Neuronal stem cell (in vitro differentiated cells): ENCODE results near the gene PIMREG.

ENCODE experiments used
- DNase-seq: peaks from one replicate; pipeline ENCODE4 v3.0.0-alpha.2; 2013; ENCODE audit warnings: low spot score
- H2AFZ ChIP-seq: one replicate; pipeline ENCODE4 v1.6.1; 2013; ENCODE audit warnings: mild to moderate bottlenecking, low read length, inconsistent platforms
- H2AK5ac ChIP-seq: 2 replicates; pipeline ENCODE4 v1.6.1; 2013; ENCODE audit warnings: low read depth, mild to moderate bottlenecking, inconsistent platforms, low read length, moderate library complexity, mixed read lengths
- H2BK120ac ChIP-seq: 2 replicates; pipeline ENCODE4 v1.6.1; 2013; ENCODE audit warnings: low read depth, mild to moderate bottlenecking, inconsistent platforms, low read length, moderate library complexity, mixed read lengths
- H2BK12ac ChIP-seq: one replicate; pipeline ENCODE4 v1.6.1; 2013; ENCODE audit warnings: low read length, inconsistent platforms
- H2BK15ac ChIP-seq: 2 replicates; pipeline ENCODE4 v1.6.1; 2013; ENCODE audit warnings: mild to moderate bottlenecking, low read length, inconsistent platforms, mixed read lengths
- H2BK5ac ChIP-seq: one replicate; pipeline ENCODE4 v1.6.1; 2013; ENCODE audit warnings: inconsistent platforms, mild to moderate bottlenecking, low read length, moderate library complexity
- H3K14ac ChIP-seq: one replicate; pipeline ENCODE4 v1.6.1; 2013; ENCODE audit warnings: low read length, inconsistent platforms
- H3K18ac ChIP-seq: 2 replicates; pipeline ENCODE4 v1.6.1; 2013; ENCODE audit warnings: low read length, inconsistent platforms
- H3K23ac ChIP-seq: 2 replicates; pipeline ENCODE4 v1.6.1; 2013; ENCODE audit warnings: low read depth, mild to moderate bottlenecking, mixed read lengths, low read length, inconsistent platforms; ENCODE audit not compliant: poor library complexity
- H3K27ac ChIP-seq: replicated peaks from 3 replicates; pipeline ENCODE4 v1.5.1; 2013; ENCODE audit warnings: low read length, inconsistent platforms
- H3K27me3 ChIP-seq, 3 experiments: 2 replicates each; pipeline ENCODE4 v1.6.1; 2013; ENCODE audit warnings: low read length in 3 of 3, mild to moderate bottlenecking in 2 of 3, inconsistent platforms in 1 of 3, low read depth in 1 of 3, mixed read lengths in 1 of 3, moderate library complexity in 1 of 3; ENCODE audit not compliant: control insufficient read depth in 3 of 3, insufficient read depth in 3 of 3
- H3K36me3 ChIP-seq, 2 donors: replicated peaks in 1 of 2; 2 replicates each; pipeline ENCODE4 v1.6.1; 2013; ENCODE audit warnings: low read length in 2 of 2; ENCODE audit not compliant: control insufficient read depth in 2 of 2, insufficient read depth in 2 of 2
- H3K4ac ChIP-seq: 2 replicates; pipeline ENCODE4 v1.6.1; 2013; ENCODE audit warnings: inconsistent platforms, mild to moderate bottlenecking, low read length, moderate library complexity
- H3K4me1 ChIP-seq, 2 donors: 1 replicate in 1 of 2; 2 replicates in 1 of 2; pipeline ENCODE4 v1.6.1; 2013; ENCODE audit warnings: low read length in 2 of 2, low read depth in 1 of 2; ENCODE audit not compliant: control insufficient read depth in 2 of 2, insufficient read depth in 1 of 2
- H3K4me2 ChIP-seq: one replicate; pipeline ENCODE4 v1.6.1; 2013; ENCODE audit warnings: mild to moderate bottlenecking, low read length, inconsistent platforms; ENCODE audit not compliant: insufficient read depth, poor library complexity, severe bottlenecking
- H3K4me3 ChIP-seq, 2 donors: 2 replicates each; pipeline ENCODE4 v1.5.1; 2013; ENCODE audit warnings: low read length in 2 of 2, mild to moderate bottlenecking in 2 of 2, inconsistent platforms in 1 of 2, moderate library complexity in 1 of 2
- H3K79me1 ChIP-seq: one replicate; pipeline ENCODE4 v1.6.1; 2013; ENCODE audit warnings: low read depth, mild to moderate bottlenecking, inconsistent platforms, low read length, moderate library complexity
- H3K9ac ChIP-seq: one replicate; pipeline ENCODE4 v1.6.1; 2013; ENCODE audit warnings: mild to moderate bottlenecking, low read depth, low read length, inconsistent platforms; ENCODE audit not compliant: poor library complexity
- H3K9me3 ChIP-seq, 2 donors: replicated peaks in 1 of 2; 2 replicates each; pipeline versions ENCODE3 to v1.6.1; 2013; ENCODE audit warnings: low read length in 2 of 2, mild to moderate bottlenecking in 2 of 2, inconsistent platforms in 1 of 2, low read depth in 1 of 2, mixed read lengths in 1 of 2, moderate library complexity in 1 of 2; ENCODE audit not compliant: control insufficient read depth in 2 of 2, insufficient read depth in 1 of 2
- H4K8ac ChIP-seq: one replicate; pipeline ENCODE4 v1.6.1; 2013; ENCODE audit warnings: low read depth, mild to moderate bottlenecking, inconsistent platforms, low read length, moderate library complexity
- H4K91ac ChIP-seq: one replicate; pipeline ENCODE4 v1.6.1; 2013; ENCODE audit warnings: low read length, low read depth, mild to moderate bottlenecking, inconsistent platforms; ENCODE audit not compliant: poor library complexity
- WGBS, 2 donors: extraction: QIAGEN DNeasy Blood & Tissue Kit; methylation state at CpG; one replicate each; pipeline ENCODE4 v1.1.7; 2013; ENCODE audit warnings: missing lambda C conversion rate in 2 of 2, mixed read lengths in 1 of 2; ENCODE audit not compliant: insufficient read length in 2 of 2, insufficient replicate concordance in 1 of 2; ENCODE audit errors: extremely low coverage in 2 of 2; 5-methylcytosine and 5-hydroxymethylcytosine counted together

Gene PIMREG

GRCh38 chr17:6446516-6447100 is 2.4 kb downstream of the PIMREG start:
- H2BK120ac ChIP-seq, result no peak overlapping the region
- H2BK15ac ChIP-seq, result no peak overlapping the region
- H3K27me3 ChIP-seq, result no peaks in the 10 kb centered on the region
- peaks cover 4% of the 10 kb centered on the region for H3K79me1 ChIP-seq
- H3K14ac ChIP-seq, result no peak overlapping the region
- H3K4me1 ChIP-seq, result peaks cover 14 to 32% of the 10 kb centered on the region in 2 donors
- no peak overlapping the region for H3K23ac ChIP-seq
- H3K27ac ChIP-seq, result no peak overlapping the region
- no peak overlapping the region for H2AK5ac ChIP-seq
- H3K4ac ChIP-seq, result no peak overlapping the region
- DNase-seq, result no peak
- WGBS, 2 donors, result no CpG with 5 or more reads among the region's 9 CpGs
- H2BK12ac ChIP-seq, result no peak overlapping the region
- no peak overlapping the region for H2BK5ac ChIP-seq
- no peak overlapping the region for H3K4me3 ChIP-seq
- H2AFZ ChIP-seq, result no peak overlapping the region
- H4K91ac ChIP-seq, result no peak overlapping the region
- peaks cover 0 to 1% of the 10 kb centered on the region in 2 donors for H3K9me3 ChIP-seq
- no peak overlapping the region for H3K4me2 ChIP-seq
- no peak overlapping the region for H4K8ac ChIP-seq
- no peak overlapping the region for H3K18ac ChIP-seq
- H3K9ac ChIP-seq, result no peak overlapping the region
- H3K36me3 ChIP-seq, result peaks cover 40 to 66% of the 10 kb centered on the region in 2 donors

GRCh38 chr17:6448473-6448872 is 4.2 kb downstream of the PIMREG start:
- H3K23ac ChIP-seq, result no peak overlapping the region
- H4K91ac ChIP-seq, result no peak overlapping the region
- no peak overlapping the region for H2BK5ac ChIP-seq
- H3K27ac ChIP-seq, result no peak overlapping the region
- no peak overlapping the region for H2AFZ ChIP-seq
- H3K4me2 ChIP-seq, result no peak overlapping the region
- no peak overlapping the region for H3K14ac ChIP-seq
- H3K4me1 ChIP-seq, result peaks cover 23 to 40% of the 10 kb centered on the region in 2 donors
- no peak overlapping the region for H2BK15ac ChIP-seq
- no peak overlapping the region for H3K18ac ChIP-seq
- no peak overlapping the region for H3K4me3 ChIP-seq
- no peak overlapping the region for H2AK5ac ChIP-seq
- DNase-seq, result no peak
- WGBS, 2 donors, result no CpG with 5 or more reads among the region's 6 CpGs
- H3K9me3 ChIP-seq, result no peaks in the 10 kb centered on the region
- H3K27me3 ChIP-seq, result no peaks in the 10 kb centered on the region
- H3K79me1 ChIP-seq, result peaks cover 4% of the 10 kb centered on the region
- H2BK12ac ChIP-seq, result no peak overlapping the region
- no peak overlapping the region for H2BK120ac ChIP-seq
- peaks cover 42 to 75% of the 10 kb centered on the region in 2 donors for H3K36me3 ChIP-seq
- no peak overlapping the region for H3K4ac ChIP-seq
- H4K8ac ChIP-seq, result no peak overlapping the region
- no peak overlapping the region for H3K9ac ChIP-seq

- Histone ChIP-seq H3K79me1 (peaks cover 4% of the 10 kb centered on the region), H2AK5ac (no peak overlapping the region), H3K14ac (no peak overlapping the region), H3K9me3 (no peaks in the 10 kb centered on the region), H2BK15ac (no peak overlapping the region), H3K23ac (no peak overlapping the region), H3K9ac (no peak overlapping the region), H3K27me3 (no peaks in the 10 kb centered on the region), H3K4me1 (peaks cover 26 to 40% of the 10 kb centered on the region in 2 donors), H2BK5ac (no peak overlapping the region), H4K91ac (no peak overlapping the region), H3K4me2 (no peak overlapping the region), H3K18ac (no peak overlapping the region), H2BK120ac (no peak overlapping the region), H3K36me3 (peaks cover 42 to 75% of the 10 kb centered on the region in 2 donors), H3K4ac (no peak overlapping the region), H2AFZ (no peak overlapping the region), H3K4me3 (no peak overlapping the region), H4K8ac (no peak overlapping the region), H2BK12ac (no peak overlapping the region), H3K27ac (no peak overlapping the region)
- no peak for DNase-seq
- no CpG with 5 or more reads among the region's 6 CpGs for WGBS, 2 donors
Measured at GRCh38 chr17:6449307-6449706, 5.1 kb downstream of the PIMREG start.

- no peak overlapping the region for H4K91ac ChIP-seq
- WGBS, 2 donors, result no CpG with 5 or more reads among the region's 12 CpGs
- H3K4me3 ChIP-seq, result no peak overlapping the region
- H3K18ac ChIP-seq, result no peak overlapping the region
- no peak overlapping the region for H2BK5ac ChIP-seq
- no peak for DNase-seq
- no peak overlapping the region for H2BK120ac ChIP-seq
- H3K36me3 ChIP-seq, result peaks cover 35 to 62% of the 10 kb centered on the region in 2 donors
- H3K23ac ChIP-seq, result no peak overlapping the region
- no peak overlapping the region for H2BK12ac ChIP-seq
- no peaks in the 10 kb centered on the region for H3K79me1 ChIP-seq
- no peak overlapping the region for H4K8ac ChIP-seq
- H3K4me2 ChIP-seq, result no peak overlapping the region
- no peak overlapping the region for H3K27ac ChIP-seq
- H3K14ac ChIP-seq, result no peak overlapping the region
- no peak overlapping the region for H3K9ac ChIP-seq
- no peak overlapping the region for H2AFZ ChIP-seq
- H3K4ac ChIP-seq, result no peak overlapping the region
- no peaks in the 10 kb centered on the region for H3K27me3 ChIP-seq
- no peak overlapping the region for H2AK5ac ChIP-seq
- no peaks in the 10 kb centered on the region for H3K9me3 ChIP-seq
- H3K4me1 ChIP-seq, result peaks cover 21 to 33% of the 10 kb centered on the region in 2 donors
- no peak overlapping the region for H2BK15ac ChIP-seq
Measured at GRCh38 chr17:6450926-6451832, 6.9 kb downstream of the PIMREG start.
